GM19438 (cell line): ENCODE measurements around the gene FLRT2.

Experiments
- ATAC-seq: cut with Tn5 transposase; IDR thresholded peaks from one replicate; pipeline ENCODE4 v1.9.1; 2021; ENCODE audit warnings: low read depth; ENCODE audit not compliant: unreplicated experiment

The FLRT2 gene

DNA sequence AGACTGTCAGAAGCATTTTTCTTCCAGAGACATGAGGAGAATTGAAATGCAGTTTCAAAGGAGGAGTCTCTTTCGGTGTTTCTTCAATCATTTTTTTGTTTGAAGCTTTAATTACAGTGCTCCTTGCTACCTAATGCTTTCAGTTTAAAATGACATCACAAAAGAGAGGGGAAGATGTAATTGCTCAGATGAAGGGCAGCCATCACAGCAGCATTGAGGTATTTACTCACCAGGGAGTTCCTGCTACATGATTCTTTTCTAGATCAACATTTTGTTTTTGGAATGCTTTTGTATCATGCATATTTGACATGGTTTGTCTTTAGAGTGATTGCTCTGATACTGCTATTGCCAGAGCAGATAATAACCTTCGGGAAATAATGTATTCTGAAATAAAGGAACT lies 28.6 kb downstream of the FLRT2 start:
- ATAC-seq: no peak

DNA sequence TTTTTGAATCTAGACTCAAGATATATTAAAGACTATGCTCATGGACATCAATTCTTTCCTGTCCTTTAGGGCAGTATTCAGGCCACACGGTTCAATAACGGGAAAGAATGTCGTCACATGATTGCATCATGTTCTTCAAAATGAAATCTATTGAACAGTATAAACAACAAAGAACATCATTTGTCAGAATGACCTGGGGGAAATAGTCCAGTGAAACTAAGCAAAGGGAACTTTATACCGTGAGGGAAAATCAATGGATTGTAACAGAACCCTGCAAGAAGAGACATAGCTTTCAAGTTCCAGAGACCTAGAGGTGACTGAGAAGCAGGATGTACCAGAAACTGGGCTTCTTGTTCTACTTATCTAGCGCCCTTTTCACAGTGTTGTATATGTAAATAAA lies 32.7 kb downstream of the FLRT2 start:
- ATAC-seq: no peak

- no peak for ATAC-seq
Measured at GRCh38 chr14:85564841-85565527, 35.0 kb downstream of the FLRT2 start.

- ATAC-seq: no peak
Measured at GRCh38 chr14:85565862-85566296, 35.9 kb downstream of the FLRT2 start.

DNA sequence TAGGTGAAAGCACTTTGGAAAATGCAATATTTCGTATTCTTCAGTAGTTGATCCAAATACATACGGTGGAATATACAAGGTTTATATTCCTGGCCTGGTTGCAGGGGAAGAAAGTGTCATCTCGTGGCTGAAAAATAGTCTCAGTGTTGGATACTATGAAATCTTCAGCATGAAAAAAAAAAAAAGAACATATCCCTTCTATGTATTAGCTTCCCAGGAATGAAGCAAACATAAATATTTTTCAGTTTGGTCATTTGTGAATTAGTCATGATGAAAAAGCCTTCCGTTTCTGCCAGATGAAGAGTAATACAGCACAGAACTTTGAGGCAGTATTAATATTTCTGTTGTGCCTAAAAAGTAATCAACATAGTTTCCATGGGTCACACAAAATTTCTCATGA lies 36.7 kb downstream of the FLRT2 start:
- ATAC-seq: no peak

DNA sequence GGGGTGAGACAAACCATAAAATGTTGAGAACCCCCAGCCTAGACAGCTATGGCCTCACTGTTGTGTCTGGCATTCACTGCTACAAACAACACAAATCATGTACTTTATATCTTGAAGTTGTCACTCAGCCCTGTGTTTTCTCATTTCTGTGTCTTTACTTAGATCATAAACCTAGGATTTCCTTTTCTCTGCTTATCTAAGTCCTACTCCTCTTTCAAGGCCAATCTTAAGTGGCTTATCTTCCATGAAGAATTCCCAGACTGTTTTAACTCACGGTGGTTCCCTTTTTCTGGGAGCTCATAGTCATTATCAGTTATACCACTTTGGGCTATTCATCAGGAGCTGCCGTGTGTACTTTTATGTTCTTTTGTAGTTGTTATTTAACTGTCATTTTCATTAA lies 42.1 kb downstream of the FLRT2 start:
- no peak for ATAC-seq

- no peak for ATAC-seq
Measured at GRCh38 chr14:85572845-85573244, 42.9 kb downstream of the FLRT2 start.

DNA sequence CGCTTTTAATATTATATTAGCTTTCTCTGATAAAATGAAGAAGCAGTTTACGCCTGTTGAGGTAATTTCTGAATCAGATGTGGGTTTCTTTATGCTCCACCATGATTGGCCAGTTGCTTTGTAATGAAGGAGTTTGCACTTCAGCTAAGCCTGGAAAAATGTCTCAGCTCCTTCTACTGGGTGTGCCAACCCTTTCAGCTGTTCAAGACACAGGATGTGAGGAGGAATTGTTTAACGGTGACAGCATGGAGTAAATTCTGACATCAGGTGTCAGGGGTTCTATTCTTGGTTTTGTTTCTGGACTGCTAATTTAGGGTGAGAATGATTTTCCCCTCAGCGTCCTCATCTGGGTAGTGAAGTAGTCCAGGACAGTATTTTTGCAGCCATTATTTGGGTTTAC lies 43.5 kb downstream of the FLRT2 start:
- no peak for ATAC-seq

- no peak for ATAC-seq
Measured at GRCh38 chr14:85574853-85575616, 45.1 kb downstream of the FLRT2 start.

DNA sequence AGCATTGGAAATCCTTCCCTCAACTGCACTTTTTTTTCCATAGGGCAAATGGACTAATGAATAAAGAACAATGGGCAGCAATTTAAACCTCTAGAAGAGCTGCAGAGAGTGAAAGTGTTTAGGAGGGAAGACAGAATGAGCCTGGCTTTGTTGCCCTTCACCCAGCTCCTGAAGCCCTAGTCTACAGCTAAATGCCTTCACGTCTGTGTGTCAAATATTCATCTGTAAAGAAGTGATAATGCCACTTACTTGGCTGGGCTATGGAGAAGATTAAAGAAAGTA lies 45.6 kb downstream of the FLRT2 start:
- ATAC-seq: no peak

GRCh38 chr14:85576218-85576617 lies 46.3 kb downstream of the FLRT2 start:
- no peak for ATAC-seq

DNA sequence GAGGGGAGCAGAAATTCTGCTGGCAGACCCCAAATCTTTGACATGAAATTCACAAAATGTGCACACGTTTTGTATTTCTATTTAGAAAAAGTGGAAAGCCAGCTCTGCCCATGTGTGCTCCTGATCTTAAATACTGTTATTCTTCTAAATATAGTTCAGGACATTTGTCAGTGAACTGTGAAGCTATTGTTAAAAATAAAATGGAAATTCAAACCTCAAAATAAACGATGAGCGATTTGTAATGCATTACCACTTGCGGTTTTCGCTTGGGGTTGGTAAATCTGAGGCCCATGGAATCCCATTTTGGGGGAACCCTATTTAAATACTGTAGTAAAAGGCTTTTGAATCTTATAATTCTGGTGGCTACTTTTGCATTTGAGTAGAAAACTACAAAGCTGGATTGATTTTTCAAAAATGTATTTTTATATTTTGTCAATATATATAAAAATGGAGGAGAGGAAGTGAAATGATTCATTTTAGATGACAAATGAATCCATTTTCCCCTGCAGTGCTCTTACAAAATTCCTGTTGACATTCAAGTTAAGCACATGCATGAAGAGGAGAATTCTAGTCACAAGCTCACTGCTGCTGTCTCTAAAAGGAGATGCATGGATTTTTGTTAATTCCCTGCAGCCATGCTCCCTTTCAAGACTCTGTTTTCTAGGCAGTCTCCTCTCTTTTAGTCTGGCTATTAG lies 47.1 kb downstream of the FLRT2 start:
- no peak for ATAC-seq

DNA sequence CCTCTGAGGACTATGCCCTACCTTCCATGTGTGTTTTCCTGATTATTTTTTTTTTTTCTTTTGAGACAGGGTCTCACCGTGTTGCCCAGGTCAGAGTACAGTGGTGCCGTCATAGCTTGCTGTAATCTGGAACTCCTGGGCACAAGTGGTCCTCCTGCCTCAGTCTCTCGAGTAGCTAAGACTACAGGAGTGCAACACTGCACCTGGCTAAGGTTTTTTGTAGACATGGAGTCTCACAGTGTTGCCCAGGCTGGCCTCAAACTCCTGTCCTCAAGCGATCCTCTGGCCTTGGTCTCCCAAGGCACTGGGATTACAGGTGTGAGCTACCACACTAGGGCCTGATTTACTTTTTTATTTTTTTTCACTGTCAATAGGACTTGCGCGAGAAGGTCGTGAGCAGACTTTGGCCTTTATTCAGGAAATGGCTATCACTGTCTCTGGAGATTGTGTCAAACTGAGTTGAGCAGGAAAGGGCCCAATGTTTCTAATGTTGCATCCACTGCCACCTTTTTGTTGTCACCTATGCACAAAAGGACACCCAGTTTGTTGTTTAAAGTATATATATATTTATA lies 47.7 kb downstream of the FLRT2 start:
- ATAC-seq: no peak

GRCh38 chr14:85578357-85578756 lies 48.4 kb downstream of the FLRT2 start:
- no peak for ATAC-seq

DNA sequence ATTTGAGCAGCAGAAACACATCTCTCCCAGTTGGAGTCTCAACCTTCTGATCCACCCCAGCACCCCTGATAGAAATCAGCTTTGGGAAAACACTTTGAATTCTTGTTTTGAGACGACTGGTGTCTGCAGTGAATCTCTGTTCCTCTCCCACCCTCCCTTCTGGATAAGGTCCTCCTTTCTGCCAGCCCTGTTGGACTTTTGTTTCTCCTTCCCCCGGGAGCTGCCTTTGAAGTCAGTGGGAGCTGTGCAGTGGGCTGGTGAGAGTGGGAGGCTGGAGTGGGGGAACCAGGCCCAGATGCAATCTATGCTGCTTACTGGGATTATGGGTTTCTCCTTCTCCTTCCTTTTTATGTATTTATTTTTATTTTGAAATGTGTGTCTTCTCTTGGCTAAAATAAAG lies 49.0 kb downstream of the FLRT2 start:
- ATAC-seq: no peak

DNA sequence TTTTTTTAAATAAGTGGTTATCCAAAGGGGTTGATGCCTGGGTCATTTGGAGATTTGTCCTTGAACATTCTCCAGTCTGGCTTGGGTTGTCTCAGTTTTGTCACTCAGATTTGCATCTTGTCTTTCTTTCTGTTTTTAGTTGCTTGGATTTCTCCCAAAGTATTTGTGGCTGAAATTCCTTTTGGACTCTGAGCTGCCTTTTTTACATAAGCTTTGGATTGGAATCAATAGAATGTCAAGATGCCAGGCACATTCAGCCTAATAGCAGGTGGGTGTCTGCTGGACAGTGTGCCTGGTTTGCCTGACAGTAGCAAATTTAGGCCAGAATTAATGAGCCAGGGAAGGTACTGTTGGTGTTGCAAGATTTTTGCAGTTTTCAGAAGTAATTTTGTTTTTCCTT lies 50.0 kb downstream of the FLRT2 start:
- no peak for ATAC-seq

- no peak for ATAC-seq
Measured at GRCh38 chr14:85580536-85581140, 50.7 kb downstream of the FLRT2 start.

DNA sequence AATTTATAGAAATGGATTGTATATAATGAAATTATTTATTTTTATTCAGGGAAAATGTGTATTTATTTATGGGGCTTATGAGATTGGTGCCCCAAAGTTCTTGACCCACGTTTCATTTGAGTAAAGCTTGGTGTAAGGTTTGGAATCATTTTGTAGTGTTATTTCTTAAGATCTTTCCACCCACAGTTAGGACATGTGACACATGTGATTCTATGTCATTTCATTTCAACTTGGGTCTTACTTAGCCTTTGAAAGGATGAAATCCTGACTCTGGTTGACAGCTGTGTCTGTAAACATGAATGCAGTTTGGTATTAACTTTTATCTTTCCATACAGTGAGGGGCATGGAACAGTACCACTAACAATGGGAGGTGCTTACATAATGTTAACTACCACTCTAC lies 51.7 kb downstream of the FLRT2 start:
- ATAC-seq: no peak

- ATAC-seq: no peak
Measured at GRCh38 chr14:85583380-85583779, 53.4 kb downstream of the FLRT2 start.

- no peak for ATAC-seq
Measured at GRCh38 chr14:85584481-85584880, 54.5 kb downstream of the FLRT2 start.

DNA sequence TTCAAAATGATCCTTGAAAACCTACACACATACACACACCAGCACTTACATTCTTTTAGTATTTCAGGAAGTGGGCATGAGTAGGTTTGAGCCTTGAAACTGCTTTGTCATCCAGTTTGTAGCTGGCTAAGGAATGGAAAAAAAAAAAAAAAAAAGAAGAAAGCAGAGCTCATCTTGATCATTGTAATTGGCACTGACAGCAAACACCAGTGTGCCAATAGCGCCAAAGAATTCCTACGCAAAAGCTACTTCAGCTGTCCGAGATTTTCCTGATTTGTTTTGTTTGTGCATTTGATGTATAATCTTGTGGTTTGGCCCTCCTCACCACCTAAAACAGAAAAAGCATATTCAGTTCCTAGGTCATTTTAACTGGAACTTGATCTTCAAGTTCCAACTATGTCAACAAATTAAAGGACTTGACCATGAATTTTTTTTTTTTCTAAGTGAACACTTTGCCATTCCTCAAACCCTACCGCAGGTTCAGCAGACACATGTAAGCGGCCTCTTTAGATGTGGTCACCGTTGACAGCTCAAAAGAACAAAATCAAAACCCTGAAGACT lies 57.3 kb downstream of the FLRT2 start:
- ATAC-seq: no peak
